CD14-positive monocyte (primary cell): ENCODE data around the gene SPTBN4. TPM values are rescaled to one million over a fixed set of nuclear protein-coding genes. Genes with fewer than 3 reads are reported as not detected.
A peak's percentile ranks its signal among the peaks of the same experiment; 100 is the strongest.

ENCODE experiments used
- DNase-seq, 3 donors: peaks; one replicate each; pipeline ENCODE4 v3.0.0-alpha.2; 2011 to 2022
- H2AFZ ChIP-seq: 2 replicates; pipeline ENCODE4 v1.6.0; 2012; ENCODE audit warnings: mild to moderate bottlenecking, low read depth, low read length, inconsistent platforms; ENCODE audit not compliant: insufficient read depth, poor library complexity, severe bottlenecking
- H3K27ac ChIP-seq, 2 donors: 1 replicate in 1 of 2; 2 replicates in 1 of 2; pipeline ENCODE4 v1.5.1; 2012 to 2013; ENCODE audit warnings: low read length in 2 of 2, control low read depth in 1 of 2, inconsistent platforms in 1 of 2, low read depth in 1 of 2, mild to moderate bottlenecking in 1 of 2
- H3K27me3 ChIP-seq, 2 donors: one replicate each; pipeline versions ENCODE4 v1.6.0 to v1.6.1; 2011 to 2013; ENCODE audit warnings: low read length in 2 of 2; ENCODE audit not compliant: control insufficient read depth in 2 of 2, insufficient read depth in 2 of 2
- H3K36me3 ChIP-seq, 2 donors: replicated peaks in 1 of 2; 1 replicate in 1 of 2; 2 replicates in 1 of 2; pipeline versions ENCODE4 v1.5.1 to v1.6.1; 2012 to 2013; ENCODE audit warnings: low read length in 2 of 2, control low read depth in 1 of 2, inconsistent platforms in 1 of 2, mild to moderate bottlenecking in 1 of 2; ENCODE audit not compliant: insufficient read depth in 2 of 2, control insufficient read depth in 1 of 2
- H3K4me1 ChIP-seq, 2 donors: 1 replicate in 1 of 2; 2 replicates in 1 of 2; pipeline versions ENCODE4 v1.5.1 to v1.6.1; 2012 to 2013; ENCODE audit warnings: low read length in 2 of 2, control low read depth in 1 of 2, inconsistent platforms in 1 of 2, mild to moderate bottlenecking in 1 of 2, moderate library complexity in 1 of 2; ENCODE audit not compliant: insufficient read depth in 2 of 2, control insufficient read depth in 1 of 2
- H3K4me2 ChIP-seq: replicated peaks from 2 replicates; pipeline ENCODE3; 2012; ENCODE audit warnings: low read length, moderate library complexity, mild to moderate bottlenecking; ENCODE audit not compliant: poor library complexity, severe bottlenecking; ENCODE audit errors: extremely low read depth
- H3K4me3 ChIP-seq, 3 experiments: fragments of 200-600 bp in 1 of 3; sonication (generic) in 1 of 3; replicated peaks in 1 of 3; 1 replicate in 2 of 3; 2 replicates in 1 of 3; pipeline ENCODE4 v1.5.1; 2011 to 2013; ENCODE audit warnings: low read length in 3 of 3, mild to moderate bottlenecking in 3 of 3, control low read depth in 2 of 3, low read depth in 2 of 3, inconsistent platforms in 1 of 3, moderate library complexity in 1 of 3
- H3K79me2 ChIP-seq: 2 replicates; pipeline ENCODE4 v1.6.0; 2012; ENCODE audit warnings: mild to moderate bottlenecking, control low read depth, inconsistent platforms, low read length, moderate library complexity; ENCODE audit not compliant: insufficient read depth
- H3K9ac ChIP-seq: 2 replicates; pipeline ENCODE4 v1.6.0; 2017; ENCODE audit warnings: low read length, mild to moderate bottlenecking; ENCODE audit not compliant: insufficient read depth, poor library complexity, severe bottlenecking
- H3K9me3 ChIP-seq, 2 donors: replicated peaks in 1 of 2; 1 replicate in 1 of 2; 2 replicates in 1 of 2; pipeline versions ENCODE4 v1.5.1 to v1.6.1; 2012 to 2013; ENCODE audit warnings: low read length in 2 of 2, control low read depth in 1 of 2; ENCODE audit not compliant: control insufficient read depth in 1 of 2, insufficient read depth in 1 of 2
- H4K20me1 ChIP-seq: 2 replicates; pipeline ENCODE4 v1.6.0; 2012; ENCODE audit warnings: mild to moderate bottlenecking, low read length, control low read depth, moderate library complexity; ENCODE audit not compliant: insufficient read depth
- H3K27ac Mint-ChIP-seq, 7 donors: one replicate each; pipeline ENCODE4 v1.8.0; 2020; ENCODE audit warnings: mild to moderate bottlenecking in 7 of 7, mixed read lengths in 7 of 7, moderate library complexity in 6 of 7, inconsistent platforms in 2 of 7
- H3K27me3 Mint-ChIP-seq, 3 donors: one replicate each; pipeline ENCODE4 v1.8.0; 2021 to 2022; ENCODE audit warnings: low read depth in 3 of 3, mild to moderate bottlenecking in 3 of 3, mixed read lengths in 3 of 3, moderate library complexity in 3 of 3, inconsistent platforms in 1 of 3
- H3K36me3 Mint-ChIP-seq, 2 donors: one replicate each; pipeline ENCODE4 v1.8.0; 2020; ENCODE audit warnings: mixed read lengths in 2 of 2, inconsistent platforms in 1 of 2, mild to moderate bottlenecking in 1 of 2
- H3K4me1 Mint-ChIP-seq: one replicate; pipeline ENCODE4 v1.8.0; 2020; ENCODE audit warnings: mild to moderate bottlenecking, mixed read lengths
- H3K4me3 Mint-ChIP-seq, 2 donors: one replicate each; pipeline ENCODE4 v1.8.0; 2020; ENCODE audit warnings: mild to moderate bottlenecking in 2 of 2, mixed read lengths in 2 of 2, moderate library complexity in 1 of 2
- H3K9me3 Mint-ChIP-seq, 7 donors: one replicate each; pipeline ENCODE4 v1.8.0; 2020 to 2022; ENCODE audit warnings: mixed read lengths in 7 of 7, mild to moderate bottlenecking in 6 of 7, moderate library complexity in 6 of 7, inconsistent platforms in 2 of 7
- WGBS: methylation state at CpG from one replicate; pipeline ENCODE4 v1.1.5; 2013; ENCODE audit warnings: missing lambda C conversion rate; ENCODE audit not compliant: insufficient coverage; 5-methylcytosine and 5-hydroxymethylcytosine counted together
- intact Hi-C, 2 donors: fragments of 100-400 bp; cut with micrococcal nuclease; formaldehyde crosslinking; loops; one replicate each; pipeline versions ENCODE4 v1.15.0 to v1.15.1; 2023
- polyA plus RNA-seq, 3 donors: library from polyadenylated mRNA; depleted of rRNA in 1 of 3; unstranded in 2 of 3; stranded (reverse) in 1 of 3; fragments of 300-500 nt in 2 of 3; fragments of >200 nt in 1 of 3; fragmentation: Illumina TruSeq in 2 of 3; gene quantifications; 1 replicate in 2 of 3; 2 replicates in 1 of 3; pipeline ENCODE4 v1.2.3, GENCODE V29; 2012 to 2021
- TF ChIP-seq, protein P1 (sequence below): fragments of 200-600 bp; IDR thresholded peaks from one replicate; pipeline ENCODE4 v1.8.0; 2022; ENCODE audit warnings: antibody characterized with exemption, mild to moderate bottlenecking

Gene SPTBN4
- polyA plus RNA-seq, 3 donors = 0.07 TPM; not detected in 2

- peak overlapping the region; percentile 12 to 56 for H3K4me3 Mint-ChIP-seq
- peaks cover 54% of the 10 kb centered on the region for H3K4me1 Mint-ChIP-seq
- peak overlapping the region in 3 of 7 donors; percentile 17 to 55 (median 41) for H3K27ac Mint-ChIP-seq
- H3K4me2 ChIP-seq = no peak overlapping the region
- H3K27me3 Mint-ChIP-seq = peaks cover 29 to 50% (median 37%) of the 10 kb centered on the region in 3 donors
- WGBS = 97% methylated on average over 6 of the region's 10 CpGs
- no peak for DNase-seq
- peaks cover 0 to 9% (median 2%) of the 10 kb centered on the region in 7 donors for H3K9me3 Mint-ChIP-seq
- no peaks in the 10 kb centered on the region for H3K36me3 ChIP-seq
- H4K20me1 ChIP-seq = no peaks in the 10 kb centered on the region
- no peak overlapping the region for H3K4me3 ChIP-seq
- peaks cover 0 to 13% of the 10 kb centered on the region in 2 donors for H3K36me3 Mint-ChIP-seq
- no peaks in the 10 kb centered on the region for H3K79me2 ChIP-seq
- H2AFZ ChIP-seq = no peak overlapping the region
- intact Hi-C loops = no loop called here
- H3K4me1 ChIP-seq = peaks cover 40 to 52% of the 10 kb centered on the region in 2 donors
- no peak overlapping the region for H3K27ac ChIP-seq
- peaks cover 0 to 26% of the 10 kb centered on the region in 2 donors for H3K27me3 ChIP-seq
- TF ChIP-seq, protein P1, sequence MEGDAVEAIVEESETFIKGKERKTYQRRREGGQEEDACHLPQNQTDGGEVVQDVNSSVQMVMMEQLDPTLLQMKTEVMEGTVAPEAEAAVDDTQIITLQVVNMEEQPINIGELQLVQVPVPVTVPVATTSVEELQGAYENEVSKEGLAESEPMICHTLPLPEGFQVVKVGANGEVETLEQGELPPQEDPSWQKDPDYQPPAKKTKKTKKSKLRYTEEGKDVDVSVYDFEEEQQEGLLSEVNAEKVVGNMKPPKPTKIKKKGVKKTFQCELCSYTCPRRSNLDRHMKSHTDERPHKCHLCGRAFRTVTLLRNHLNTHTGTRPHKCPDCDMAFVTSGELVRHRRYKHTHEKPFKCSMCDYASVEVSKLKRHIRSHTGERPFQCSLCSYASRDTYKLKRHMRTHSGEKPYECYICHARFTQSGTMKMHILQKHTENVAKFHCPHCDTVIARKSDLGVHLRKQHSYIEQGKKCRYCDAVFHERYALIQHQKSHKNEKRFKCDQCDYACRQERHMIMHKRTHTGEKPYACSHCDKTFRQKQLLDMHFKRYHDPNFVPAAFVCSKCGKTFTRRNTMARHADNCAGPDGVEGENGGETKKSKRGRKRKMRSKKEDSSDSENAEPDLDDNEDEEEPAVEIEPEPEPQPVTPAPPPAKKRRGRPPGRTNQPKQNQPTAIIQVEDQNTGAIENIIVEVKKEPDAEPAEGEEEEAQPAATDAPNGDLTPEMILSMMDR = no peak
- no peak overlapping the region for H3K9ac ChIP-seq
- no peaks in the 10 kb centered on the region for H3K9me3 ChIP-seq
Observed at GRCh38 chr19:40611900-40612698, 145.3 kb downstream of the SPTBN4 start.

- H4K20me1 ChIP-seq = no peaks in the 10 kb centered on the region
- H3K4me3 ChIP-seq = peak overlapping the region; percentile 32 to 92 (median 42)
- H2AFZ ChIP-seq = peak overlapping the region; percentile 89
- peaks cover 0 to 16% of the 10 kb centered on the region in 2 donors for H3K27me3 ChIP-seq
- Mint-ChIP-seq H3K27me3 (peaks cover 19 to 40% (median 29%) of the 10 kb centered on the region in 3 donors), H3K9me3 (peaks cover 0 to 5% (median 0%) of the 10 kb centered on the region in 7 donors), H3K36me3 (peaks cover 0 to 12% of the 10 kb centered on the region in 2 donors), H3K4me3 (peak overlapping the region; percentile 87 to 92), H3K4me1 (peaks cover 50% of the 10 kb centered on the region), H3K27ac (peak overlapping the region; percentile 57 to 92 (median 74))
- peak overlapping the region; percentile 52 to 78 for H3K27ac ChIP-seq
- H3K9me3 ChIP-seq = no peaks in the 10 kb centered on the region
- H3K4me2 ChIP-seq = peak overlapping the region; percentile 96
- peak overlapping the region; percentile 71 for H3K9ac ChIP-seq
- H3K4me1 ChIP-seq = peaks cover 40 to 52% of the 10 kb centered on the region in 2 donors
- DNase-seq = peak; percentile 54 to 62 (median 56)
- 25% methylated on average over 47 of the region's 50 CpGs for WGBS
- TF ChIP-seq, protein P1 = no peak
- H3K79me2 ChIP-seq = no peaks in the 10 kb centered on the region
- no peaks in the 10 kb centered on the region for H3K36me3 ChIP-seq
- intact Hi-C loops = no loop called here
Observed at GRCh38 chr19:40612831-40613689, 146.3 kb downstream of the SPTBN4 start.
